ENCODE measurements around the gene CCDC34. TPM values are rescaled to one million over a fixed set of nuclear protein-coding genes. Genes with fewer than 3 reads are reported as not detected.

Gene CCDC34
- total RNA-seq, 1 donor from 2014 or later, result 5.6 TPM

DNA sequence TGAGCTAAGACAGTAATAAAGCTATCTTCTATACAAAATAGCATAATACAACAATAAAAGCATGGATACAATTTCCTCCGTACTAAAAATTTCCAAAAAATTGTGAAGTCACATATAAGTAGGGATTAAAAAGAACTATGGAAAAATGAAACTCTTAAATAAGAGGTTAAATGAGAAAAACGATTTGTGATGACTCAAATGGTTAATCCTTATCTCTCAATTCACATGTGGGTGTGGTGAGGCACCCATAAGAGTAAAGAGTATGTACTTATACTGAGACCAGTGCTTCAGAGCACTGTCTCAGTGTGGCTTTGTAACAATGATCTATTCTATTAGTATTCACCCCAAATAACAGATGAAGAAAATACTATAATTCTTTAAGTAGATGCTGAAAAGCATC lies 25.0 kb upstream of the CCDC34 start:
- Mint-ChIP-seq H3K27ac (ENCODE audit: unreplicated experiment) (no peak overlapping the region), H3K4me1 (ENCODE audit: unreplicated experiment) (peaks cover 16% of the 10 kb centered on the region), H3K36me3 (ENCODE audit: low read depth, unreplicated experiment) (no peaks in the 10 kb centered on the region), H3K27me3 (ENCODE audit: unreplicated experiment) (peaks cover 1% of the 10 kb centered on the region), H3K9me3 (ENCODE audit: unreplicated experiment) (no peaks in the 10 kb centered on the region), H3K4me3 (ENCODE audit: unreplicated experiment) (no peak overlapping the region)
- no peak for TF ChIP-seq CTCF (IDR thresholded peaks at IDR 0.05; ENCODE audit: unreplicated experiment)
- no peak for DNase-seq (ENCODE audit: low spot score)

DNA sequence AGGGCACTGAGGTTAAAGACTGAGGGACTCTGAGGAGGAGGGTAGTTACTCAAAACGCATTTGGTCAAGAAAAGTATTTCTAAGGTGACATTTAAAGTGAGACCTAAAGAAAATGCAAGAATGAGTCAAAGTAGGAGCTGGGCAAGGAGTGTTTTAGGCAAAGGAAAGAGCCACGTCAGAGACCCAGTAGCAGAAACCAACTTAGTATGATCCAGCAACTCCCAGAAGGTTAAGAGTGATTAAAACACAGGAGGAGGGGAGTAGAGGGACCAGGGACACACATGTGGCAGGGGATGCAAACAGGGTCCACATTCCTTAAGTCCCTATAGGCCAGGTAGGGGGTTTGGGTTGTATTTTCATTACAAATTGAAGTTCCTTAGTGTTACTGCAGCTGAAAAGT lies 24.3 kb upstream of the CCDC34 start:
- Mint-ChIP-seq H3K4me1 (ENCODE audit: unreplicated experiment) (peaks cover 11% of the 10 kb centered on the region), H3K27ac (ENCODE audit: unreplicated experiment) (no peak overlapping the region), H3K36me3 (ENCODE audit: low read depth, unreplicated experiment) (no peaks in the 10 kb centered on the region), H3K27me3 (ENCODE audit: unreplicated experiment) (peaks cover 1% of the 10 kb centered on the region), H3K4me3 (ENCODE audit: unreplicated experiment) (no peak overlapping the region), H3K9me3 (ENCODE audit: unreplicated experiment) (no peaks in the 10 kb centered on the region)
- DNase-seq (ENCODE audit: low spot score), result no peak
- TF ChIP-seq CTCF (IDR thresholded peaks at IDR 0.05; ENCODE audit: unreplicated experiment), result no peak

GRCh38 chr11:27386181-27386845 lies 23.3 kb upstream of the CCDC34 start:
- no peak for DNase-seq (ENCODE audit: low spot score)
- no peak overlapping the region for H3K4me3 Mint-ChIP-seq (ENCODE audit: unreplicated experiment)
- H3K36me3 Mint-ChIP-seq (ENCODE audit: low read depth, unreplicated experiment), result no peaks in the 10 kb centered on the region
- peaks cover 11% of the 10 kb centered on the region for H3K4me1 Mint-ChIP-seq (ENCODE audit: unreplicated experiment)
- no peak for TF ChIP-seq CTCF (IDR thresholded peaks at IDR 0.05; ENCODE audit: unreplicated experiment)
- H3K27ac Mint-ChIP-seq (ENCODE audit: unreplicated experiment), result no peak overlapping the region
- no peaks in the 10 kb centered on the region for H3K9me3 Mint-ChIP-seq (ENCODE audit: unreplicated experiment)
- H3K27me3 Mint-ChIP-seq (ENCODE audit: unreplicated experiment), result no peaks in the 10 kb centered on the region

- Mint-ChIP-seq H3K4me3 (ENCODE audit: unreplicated experiment) (no peak overlapping the region), H3K4me1 (ENCODE audit: unreplicated experiment) (peaks cover 11% of the 10 kb centered on the region), H3K27me3 (ENCODE audit: unreplicated experiment) (no peaks in the 10 kb centered on the region), H3K36me3 (ENCODE audit: low read depth, unreplicated experiment) (no peaks in the 10 kb centered on the region), H3K27ac (ENCODE audit: unreplicated experiment) (no peak overlapping the region), H3K9me3 (ENCODE audit: unreplicated experiment) (no peaks in the 10 kb centered on the region)
- no peak for TF ChIP-seq CTCF (IDR thresholded peaks at IDR 0.05; ENCODE audit: unreplicated experiment)
- DNase-seq (ENCODE audit: low spot score), result no peak
Observed at GRCh38 chr11:27385245-27385644, 22.2 kb upstream of the CCDC34 start.

GRCh38 chr11:27384227-27384626 lies 21.2 kb upstream of the CCDC34 start:
- no peak for DNase-seq (ENCODE audit: low spot score)
- TF ChIP-seq CTCF (IDR thresholded peaks at IDR 0.05; ENCODE audit: unreplicated experiment), result no peak
- Mint-ChIP-seq H3K9me3 (ENCODE audit: unreplicated experiment) (no peaks in the 10 kb centered on the region), H3K4me3 (ENCODE audit: unreplicated experiment) (no peak overlapping the region), H3K27ac (ENCODE audit: unreplicated experiment) (no peak overlapping the region), H3K27me3 (ENCODE audit: unreplicated experiment) (no peaks in the 10 kb centered on the region), H3K4me1 (ENCODE audit: unreplicated experiment) (peaks cover 11% of the 10 kb centered on the region), H3K36me3 (ENCODE audit: low read depth, unreplicated experiment) (no peaks in the 10 kb centered on the region)
